Measurements from ENCODE around the gene CNTN4.

CNTN4 gene

DNA sequence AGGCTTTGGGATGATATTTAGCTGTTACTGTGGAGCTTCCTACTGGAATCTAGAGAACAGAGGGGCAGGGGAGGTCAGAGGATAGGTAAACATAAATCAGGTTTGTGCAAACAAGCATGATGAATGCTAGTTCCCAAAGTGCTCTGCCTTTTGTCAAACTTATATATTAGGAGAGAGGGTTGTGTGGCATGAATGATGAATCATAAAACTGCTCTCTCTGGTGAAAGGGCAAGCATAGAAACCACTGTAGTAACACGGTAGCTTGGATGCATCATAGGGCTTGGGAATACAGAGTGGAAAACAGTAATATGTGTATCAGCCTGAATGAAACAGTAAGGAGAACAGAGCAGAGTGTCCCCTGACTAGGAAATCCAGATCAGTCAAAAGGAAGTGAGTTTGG is 524.8 kb downstream of the CNTN4 start:
- no peak for DNase-seq

DNA sequence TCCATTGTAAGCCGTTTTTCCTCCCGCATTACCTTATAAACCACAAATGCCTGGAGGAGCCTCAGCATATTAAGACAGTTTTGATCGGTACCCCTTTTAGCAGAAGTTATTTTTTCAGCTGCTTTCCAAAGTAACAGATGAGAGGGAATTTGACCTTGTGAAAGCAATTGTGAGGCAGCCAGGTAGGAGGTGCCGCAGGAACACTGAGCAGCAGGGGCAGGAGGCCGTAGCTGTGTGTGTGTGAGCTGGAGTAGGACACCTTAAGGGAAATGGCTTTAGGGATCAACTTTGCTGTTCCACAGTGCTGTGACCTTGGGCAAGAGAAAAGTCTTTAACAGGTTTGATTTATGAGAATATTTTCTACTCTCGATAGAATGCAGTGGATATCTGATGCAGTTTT is 529.5 kb downstream of the CNTN4 start:
- DNase-seq = no peak

DNA sequence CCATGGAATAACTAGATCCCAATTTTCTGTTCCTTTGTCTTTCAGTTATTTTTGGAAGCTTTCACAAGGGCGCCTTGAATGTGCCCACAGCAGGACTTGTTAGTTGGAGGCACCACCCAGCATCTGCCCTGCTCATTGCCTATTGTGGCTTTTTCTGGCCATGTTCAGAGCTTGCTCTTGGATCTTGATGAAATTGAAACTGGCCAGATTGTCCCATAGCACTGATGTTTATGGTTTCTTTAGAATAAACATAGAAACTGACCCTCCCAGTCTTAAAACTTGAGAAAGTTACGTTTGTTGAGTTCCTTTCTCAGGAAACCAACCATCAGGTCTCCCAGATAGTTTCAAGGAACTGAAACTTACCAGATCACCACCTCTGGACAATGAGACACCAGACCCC is 536.8 kb downstream of the CNTN4 start:
- no peak for DNase-seq

DNA sequence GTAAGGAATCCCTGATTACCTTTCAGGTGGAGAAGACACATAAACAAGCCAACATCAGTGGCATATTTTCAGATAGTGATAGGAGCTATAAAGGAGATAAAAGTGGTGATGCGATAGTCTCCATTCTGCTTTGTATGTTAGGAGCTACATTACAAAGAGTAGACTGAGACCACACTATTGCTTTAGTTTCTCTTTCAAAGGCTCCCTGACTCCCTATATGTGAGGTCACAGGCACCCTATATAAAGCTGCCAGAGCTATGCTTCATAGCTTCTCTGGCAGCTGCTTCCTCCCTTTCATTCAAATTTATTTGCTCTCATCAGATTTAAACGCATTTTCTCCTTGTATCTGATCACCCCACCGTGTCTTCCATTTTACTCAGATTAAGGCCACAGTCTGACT is 544.9 kb downstream of the CNTN4 start:
- DNase-seq = no peak

DNA sequence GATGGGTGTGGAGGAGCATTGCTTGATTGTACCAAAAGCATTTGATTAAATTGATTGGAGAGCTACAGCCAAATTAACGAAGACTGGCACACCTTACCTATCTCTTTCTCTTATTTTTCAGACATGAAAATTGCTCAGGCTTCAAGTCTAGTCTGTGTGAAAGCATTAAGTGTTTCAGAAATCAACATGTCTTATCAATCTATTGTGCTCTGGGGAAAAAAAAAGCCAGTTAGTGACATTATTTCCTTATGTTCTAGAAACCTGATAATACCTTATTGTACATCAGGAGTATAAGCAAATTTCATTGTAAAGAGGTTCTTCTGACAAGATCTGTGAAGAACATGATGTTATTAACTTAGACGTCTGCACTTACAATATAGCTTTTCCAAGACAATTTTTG is 546.3 kb downstream of the CNTN4 start:
- no peak for DNase-seq

DNA sequence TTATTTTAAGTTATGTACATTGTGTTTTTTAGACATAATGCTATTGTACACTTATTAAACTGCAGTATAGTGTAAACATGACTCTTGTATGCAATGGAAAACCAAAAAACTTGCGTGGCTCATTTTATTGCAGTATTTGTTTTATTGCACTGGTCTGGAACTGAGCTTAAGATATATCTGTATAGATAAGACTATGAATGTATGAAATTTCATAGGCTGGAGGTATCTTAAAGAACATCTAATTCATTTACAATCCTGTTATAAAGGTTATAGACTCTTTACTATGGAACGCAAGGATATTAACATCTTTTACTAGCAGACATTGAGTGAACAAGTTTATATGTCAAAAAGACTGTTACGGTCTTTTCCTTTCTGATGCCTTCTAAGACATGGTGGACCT is 552.1 kb downstream of the CNTN4 start:
- no peak for DNase-seq

DNA sequence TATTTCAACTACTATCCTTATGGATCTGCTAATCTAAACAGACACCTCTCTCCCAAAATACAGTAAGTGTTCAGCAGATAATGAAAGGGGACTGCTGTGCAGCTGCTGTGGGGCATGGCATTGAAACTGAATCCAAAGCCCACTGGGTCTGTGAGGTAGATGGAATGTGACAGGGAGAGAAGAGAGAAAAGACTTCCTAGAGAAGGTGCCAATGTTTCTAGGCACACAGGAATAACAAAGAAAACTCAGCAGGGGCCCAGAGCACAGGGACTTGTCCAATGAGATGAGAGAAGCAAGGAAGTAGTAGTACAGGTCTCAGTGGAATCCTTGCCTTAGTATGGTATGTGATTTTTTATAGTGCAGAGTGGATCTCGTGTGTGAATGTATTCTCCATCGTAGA is 553.7 kb downstream of the CNTN4 start:
- no peak for DNase-seq

DNA sequence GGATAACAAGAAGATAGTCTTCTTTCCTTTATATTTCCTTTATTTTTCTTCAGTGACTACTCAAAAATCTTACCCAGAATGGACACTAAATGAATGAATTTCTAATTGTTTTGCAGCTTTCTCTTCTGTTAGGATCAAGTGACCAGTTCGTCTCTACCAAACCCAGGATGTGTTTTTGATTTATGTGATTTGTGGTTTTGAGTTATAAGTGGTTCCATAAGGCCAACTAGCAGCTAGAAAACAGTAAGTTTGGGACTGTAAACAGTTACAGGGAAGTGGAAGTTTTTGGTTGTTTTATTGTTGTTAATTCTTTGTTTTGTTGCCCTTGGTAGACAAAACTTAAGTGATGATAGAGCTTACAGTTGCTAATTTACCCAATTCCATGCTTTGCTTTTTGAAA is 555.0 kb downstream of the CNTN4 start:
- no peak for DNase-seq

DNA sequence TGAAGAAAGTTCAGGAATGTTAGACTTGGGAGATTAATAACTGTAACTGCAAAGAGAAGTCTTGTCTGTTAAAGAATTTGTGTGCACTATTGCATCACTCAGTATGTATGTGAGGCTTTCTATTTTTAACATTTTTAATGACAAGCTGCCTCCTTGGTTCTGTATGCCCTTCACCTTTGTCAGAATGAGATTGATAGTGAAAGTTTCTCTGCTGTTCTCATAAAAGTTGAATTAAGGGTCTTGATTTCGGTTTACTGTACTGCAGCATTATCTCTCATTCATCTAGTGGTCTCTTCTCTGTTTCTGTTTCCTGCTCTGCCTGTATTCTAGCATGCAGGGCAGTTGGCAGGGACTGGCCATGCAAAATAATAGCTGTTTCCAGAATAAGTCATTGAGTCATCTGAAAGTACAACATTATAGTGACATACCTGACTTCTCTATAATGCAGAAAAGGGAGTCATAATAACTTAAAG is 556.6 kb downstream of the CNTN4 start:
- no peak for DNase-seq

DNA sequence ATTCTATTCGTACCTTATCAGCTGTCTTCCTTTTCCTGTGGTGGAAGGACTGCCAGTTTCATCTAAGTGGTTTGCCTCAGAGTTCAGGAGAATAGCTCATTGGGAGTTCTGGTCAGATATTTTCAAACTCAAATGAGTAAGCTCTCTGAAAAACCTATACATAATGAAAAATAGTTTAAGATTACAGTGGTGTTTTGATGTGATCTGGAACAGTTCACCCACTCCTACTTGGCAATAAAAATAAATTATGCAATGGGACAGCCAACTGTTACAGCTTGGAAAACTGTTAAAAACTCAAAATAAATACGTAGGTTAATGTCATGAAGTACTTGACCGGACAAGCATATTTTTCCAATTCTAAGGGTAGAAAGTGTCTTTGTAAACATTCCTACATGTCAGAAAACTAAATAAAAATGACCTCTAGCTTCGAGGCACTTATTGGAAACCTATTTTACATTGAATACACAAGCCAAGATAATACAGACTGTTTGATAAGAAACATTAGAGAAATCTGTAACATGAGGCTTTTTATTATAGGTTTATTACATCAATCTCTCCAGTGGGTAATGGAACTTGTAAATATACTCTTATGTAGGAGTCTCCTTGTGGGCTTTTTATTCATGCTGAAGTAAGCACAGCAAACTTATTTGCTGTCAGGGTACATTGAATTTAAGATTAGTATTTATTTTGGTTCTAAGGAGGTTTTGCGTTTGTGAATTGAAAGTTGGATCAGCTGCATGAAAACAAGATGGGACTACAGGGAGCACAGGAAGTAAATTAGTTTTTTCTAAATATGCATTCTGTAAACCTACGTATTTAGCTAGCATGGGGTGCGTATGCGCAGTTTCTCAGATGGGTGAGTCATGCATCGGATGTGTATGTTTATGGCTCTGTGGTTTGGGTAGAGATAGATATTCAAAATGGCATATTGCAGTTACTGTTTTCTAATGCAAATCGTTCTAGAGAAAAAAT is 558.4 kb downstream of the CNTN4 start:
- DNase-seq = no peak

DNA sequence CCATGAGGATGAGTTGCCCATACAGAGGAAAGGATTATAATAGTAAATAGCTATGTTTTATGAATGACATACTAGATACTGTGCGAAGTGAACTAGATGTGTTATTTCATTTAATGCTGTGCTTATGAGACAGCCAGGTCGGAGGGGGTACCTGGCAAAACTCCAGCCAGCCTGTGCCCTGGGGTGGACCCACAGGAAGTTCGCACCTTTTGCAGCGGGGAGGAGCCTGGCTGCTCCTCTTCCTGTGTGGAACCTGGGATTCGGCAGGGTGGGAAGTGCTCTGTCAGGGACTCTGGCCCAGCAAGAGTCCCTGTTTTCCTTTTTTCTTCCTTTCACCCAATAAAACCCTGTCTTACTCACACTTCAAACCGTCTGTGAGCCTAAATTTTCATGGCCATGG is 559.3 kb downstream of the CNTN4 start:
- DNase-seq = no peak

DNA sequence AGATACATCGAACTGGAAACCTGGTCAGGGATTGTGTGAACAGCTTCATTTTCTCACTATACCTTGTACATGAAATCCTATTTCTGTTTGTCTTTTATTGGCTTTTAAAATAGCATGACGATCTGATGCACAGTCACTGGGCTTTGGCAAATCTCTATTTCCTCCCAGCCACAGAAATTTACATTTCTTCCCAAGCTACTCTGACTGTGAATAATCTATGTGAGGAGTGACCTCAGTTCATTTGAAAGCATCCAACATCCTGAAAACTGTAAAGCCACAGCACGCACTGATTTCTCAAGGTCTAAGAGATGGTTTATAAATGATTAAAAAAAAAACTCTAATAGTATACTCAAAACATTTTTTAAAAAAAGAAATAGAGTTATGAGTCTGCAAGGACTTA is 561.2 kb downstream of the CNTN4 start:
- DNase-seq = no peak

DNA sequence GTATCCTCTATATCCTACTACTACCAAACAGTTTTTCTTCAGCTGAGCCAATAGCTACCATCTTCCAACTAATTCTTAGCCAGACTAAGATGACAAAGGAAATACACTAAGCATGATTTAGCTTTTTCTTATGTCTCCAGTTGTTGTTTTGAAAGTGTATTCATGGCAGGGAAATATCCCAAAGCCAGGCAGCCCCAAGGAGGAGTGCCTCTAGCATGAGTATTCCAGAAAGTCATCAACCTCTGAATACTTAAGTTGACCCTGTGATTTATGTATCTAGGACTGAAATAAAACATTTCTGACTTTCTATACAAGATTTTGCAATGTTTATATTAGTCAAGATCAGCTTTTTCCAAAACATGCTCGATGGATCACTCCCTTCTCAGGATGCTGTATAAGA is 562.4 kb downstream of the CNTN4 start:
- DNase-seq = no peak

DNA sequence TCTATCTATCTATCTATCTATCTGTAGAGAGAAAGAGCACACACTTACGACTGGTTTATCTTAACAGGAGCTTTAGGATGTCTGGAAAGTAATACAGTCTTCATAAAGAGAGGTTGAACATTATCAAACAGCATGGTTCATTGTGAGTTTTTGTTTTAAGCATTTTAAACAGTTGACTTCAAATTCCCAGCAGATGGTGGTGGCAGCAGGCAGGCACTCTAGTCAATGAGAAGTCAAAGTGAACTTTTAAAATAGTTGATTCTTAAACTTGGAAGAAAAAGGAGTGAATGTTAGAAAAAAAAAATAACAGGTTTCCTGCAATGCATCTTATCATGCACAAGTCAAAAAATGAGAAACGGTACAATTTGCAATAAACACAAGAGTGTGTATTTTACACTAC is 578.8 kb downstream of the CNTN4 start:
- DNase-seq = no peak

DNA sequence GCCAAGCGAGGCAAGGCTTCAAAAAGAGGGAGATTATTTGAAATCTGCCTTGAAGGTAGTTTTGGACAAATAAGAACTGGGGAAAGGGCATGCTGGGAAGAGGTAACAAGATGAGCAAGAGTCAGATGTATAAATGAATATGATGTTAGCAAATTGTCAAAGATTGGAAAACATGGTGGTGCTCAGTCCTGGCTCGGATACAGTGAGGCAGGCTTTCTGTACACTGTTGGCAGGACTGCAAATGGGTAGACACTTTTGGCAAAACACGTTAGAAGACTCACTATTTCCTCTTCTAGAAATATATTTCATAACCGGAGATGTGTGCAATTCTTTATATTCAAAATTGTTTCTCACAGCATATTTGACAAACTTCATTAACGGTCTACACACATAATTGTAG is 581.6 kb downstream of the CNTN4 start:
- no peak for DNase-seq

DNA sequence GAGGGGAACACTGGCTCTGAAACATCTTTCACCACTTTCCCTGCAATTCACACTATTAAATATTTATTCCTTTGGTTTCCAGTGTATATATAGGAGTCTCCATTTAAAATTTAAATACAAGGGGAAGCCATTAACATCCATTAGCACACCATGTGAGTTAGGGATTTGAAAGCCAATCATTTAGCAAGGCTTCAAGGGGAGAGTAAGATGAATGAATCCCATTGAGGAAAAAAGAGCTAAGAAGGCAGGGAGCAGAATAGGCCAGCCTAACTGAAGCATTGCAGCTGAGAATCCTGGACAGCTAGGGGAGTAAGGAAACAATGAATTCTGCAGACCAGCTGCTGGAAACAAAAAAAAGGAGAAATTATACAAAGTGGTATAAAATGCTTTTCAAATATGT is 585.4 kb downstream of the CNTN4 start:
- DNase-seq = no peak

DNA sequence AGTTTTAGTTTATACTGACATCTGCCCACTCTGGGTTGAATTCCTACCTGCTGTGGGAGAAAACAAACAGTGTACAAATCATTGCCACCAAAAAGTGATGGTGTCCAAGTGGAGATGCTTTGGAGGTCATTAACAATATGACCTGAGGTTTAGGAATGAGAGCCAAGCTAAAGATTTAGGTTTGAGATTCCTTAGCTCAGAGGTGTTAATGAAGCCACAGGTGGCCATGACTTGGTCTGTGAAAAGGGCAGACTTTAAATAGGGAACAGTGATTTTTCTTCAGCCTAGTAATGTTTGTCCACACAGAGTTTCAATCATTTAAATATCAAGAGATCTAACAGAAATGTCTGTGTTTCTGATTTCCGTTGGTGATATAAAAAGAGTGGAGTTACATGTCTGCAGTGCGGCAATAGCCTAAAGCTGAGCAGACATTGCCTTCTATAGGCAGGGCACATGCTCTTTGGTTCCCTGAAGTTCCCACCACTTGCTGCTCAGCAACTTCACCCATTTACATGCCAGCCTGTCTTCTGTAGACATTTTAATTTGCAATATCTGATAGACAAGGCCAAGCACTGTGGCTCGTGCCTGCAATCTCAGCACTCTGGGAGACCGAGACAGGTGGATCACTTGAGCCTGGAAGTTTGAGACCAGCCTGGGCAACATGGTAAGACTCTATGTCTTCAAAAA is 588.3 kb downstream of the CNTN4 start:
- no peak for DNase-seq

DNA sequence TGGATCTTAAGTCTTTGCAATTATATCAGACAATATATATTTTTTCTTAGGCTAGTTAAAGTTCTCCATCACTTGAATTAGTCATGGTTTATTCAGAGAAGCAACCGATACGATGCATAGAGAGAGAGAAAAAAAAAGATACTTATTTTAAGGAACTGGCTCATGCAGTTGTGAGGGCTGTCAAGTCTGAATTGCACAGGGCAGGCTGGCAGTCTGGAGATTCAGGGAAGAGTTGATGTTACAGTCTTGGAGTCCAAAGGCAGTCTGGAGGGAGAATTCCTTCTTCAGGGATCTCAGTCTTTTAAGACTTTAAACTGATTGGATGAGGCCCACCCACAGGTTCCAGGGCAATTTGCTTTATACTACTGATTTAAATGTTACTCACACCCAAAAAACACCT is 598.9 kb downstream of the CNTN4 start:
- DNase-seq = no peak

DNA sequence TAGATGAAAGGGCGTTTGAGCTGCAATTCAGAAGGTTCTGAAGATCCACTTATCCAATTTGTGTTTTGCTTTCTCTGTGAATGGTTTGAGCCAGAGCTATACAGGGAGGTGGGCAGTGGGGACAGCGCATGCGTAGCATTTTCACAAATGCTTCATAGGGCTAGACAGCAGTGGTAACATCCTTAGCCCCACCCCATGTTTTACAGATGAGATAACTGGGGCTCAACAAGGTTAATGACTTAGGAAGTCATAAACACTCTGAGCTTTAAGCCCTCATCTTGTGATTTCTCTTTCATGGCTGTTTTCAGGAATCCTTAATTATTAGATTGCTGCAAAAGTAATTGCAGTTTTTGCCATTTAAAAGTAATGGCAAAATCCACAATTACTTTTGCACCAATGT is 602.8 kb downstream of the CNTN4 start:
- DNase-seq = no peak

DNA sequence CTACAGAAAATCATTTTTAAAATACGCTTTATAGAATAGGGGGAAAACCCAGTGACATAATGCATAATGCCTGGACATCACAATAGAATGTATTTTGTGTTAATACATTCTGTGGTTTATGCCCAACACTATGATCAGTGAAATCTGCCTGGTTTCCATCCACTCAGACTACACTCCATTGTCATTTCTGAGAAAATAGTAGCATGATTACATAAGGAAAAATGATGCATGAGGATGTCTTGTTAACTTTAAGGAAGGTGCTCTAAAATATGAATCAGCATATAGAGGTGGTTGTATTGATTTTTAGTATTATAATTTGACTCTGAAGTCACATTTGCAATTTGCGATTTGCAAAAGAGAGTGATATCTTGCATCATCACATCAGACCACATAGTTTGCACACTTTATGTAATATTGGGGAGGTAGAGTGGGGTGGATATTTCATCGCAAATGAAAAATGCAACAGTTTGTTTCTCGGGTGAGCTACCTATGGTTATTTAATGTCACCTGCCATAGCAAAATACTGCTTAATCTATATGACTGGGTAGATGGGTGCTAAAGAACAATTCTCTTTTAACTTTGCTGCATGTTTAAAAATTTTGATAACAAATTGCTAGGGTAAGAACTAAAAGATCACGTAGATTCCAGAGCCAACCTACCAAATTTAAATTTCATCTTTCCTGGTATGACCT is 607.6 kb downstream of the CNTN4 start:
- DNase-seq = no peak

DNA sequence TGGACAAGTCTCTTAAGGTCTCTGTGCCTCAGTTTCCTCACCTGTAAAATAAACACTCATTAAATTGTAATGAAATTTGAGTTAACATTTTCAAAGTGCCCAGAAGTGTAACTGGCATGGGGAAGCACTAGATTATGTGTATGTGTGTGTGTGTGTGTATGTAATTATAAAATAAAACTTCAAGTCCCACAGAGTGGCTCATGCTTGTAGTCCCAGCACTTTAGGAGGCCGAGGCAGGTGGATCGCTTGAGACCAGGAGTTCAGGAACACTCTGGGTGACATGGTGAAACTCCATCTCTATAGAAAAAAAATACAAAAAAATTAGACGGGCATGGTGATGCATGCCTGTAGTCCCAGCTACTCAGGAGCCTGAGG is 608.2 kb downstream of the CNTN4 start:
- DNase-seq = no peak

DNA sequence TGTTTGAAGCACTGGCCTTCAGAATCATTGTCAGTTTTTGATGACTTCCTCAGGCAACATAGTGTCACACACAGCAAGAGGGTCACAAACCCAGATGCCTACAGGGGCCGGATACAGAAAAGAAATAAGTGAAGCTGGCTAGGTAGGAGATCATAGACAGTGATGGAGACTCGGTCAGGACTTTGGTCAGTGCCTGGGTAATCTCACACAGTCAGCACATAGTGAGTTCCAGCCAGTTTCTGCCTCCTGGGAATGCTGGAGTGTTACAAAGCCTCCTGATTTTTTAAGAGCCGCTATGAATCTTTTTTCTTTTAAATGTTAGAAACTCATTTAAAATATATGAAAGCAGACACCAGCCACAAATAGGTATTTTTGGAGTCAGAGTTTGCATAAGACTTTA is 612.4 kb downstream of the CNTN4 start:
- no peak for DNase-seq

DNA sequence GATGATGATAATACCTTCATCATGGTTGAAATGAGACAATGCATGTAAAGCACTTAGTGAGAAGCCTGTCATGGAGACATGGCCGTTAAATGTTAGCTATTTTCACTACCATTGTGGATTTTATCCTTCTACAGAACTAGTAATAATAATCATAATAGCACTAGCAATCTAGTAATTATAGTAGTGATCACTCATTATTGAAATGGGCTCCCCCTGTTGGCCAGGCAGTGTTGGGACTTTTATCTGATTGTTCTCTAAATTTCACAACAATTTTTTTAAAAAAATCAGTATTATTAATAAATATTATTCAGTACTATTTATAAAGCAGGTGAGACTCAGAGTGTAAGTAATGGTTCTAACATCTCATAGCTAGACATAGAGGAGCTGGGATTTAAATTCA is 615.3 kb downstream of the CNTN4 start:
- DNase-seq = no peak

DNA sequence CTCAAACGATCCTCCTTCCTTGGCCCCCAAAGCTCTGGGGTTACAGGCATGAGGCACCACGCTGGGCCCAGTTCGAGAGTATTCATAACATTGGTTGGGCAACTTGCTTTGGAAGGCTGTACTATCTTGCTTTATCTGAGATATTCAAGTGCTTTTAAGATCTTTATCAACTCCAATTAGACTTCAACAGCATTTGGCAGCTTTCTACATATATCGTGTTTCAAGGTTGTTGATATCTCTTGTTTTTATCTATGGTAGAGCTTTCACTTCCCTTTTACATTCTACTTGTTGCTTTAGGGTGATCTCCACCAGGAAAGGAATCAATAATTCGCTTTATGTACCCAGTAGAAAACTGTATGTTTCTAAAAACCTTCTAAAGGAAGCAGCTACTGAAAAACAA is 616.2 kb downstream of the CNTN4 start:
- DNase-seq = no peak

Measured in COR-L47 (cell line).